AG04450 (cell line): ENCODE results near the gene DNM2. TPM values are rescaled to one million over a fixed set of nuclear protein-coding genes. Genes with fewer than 3 reads are reported as not detected.
A peak's percentile ranks its signal among the peaks of the same experiment; 100 is the strongest.

Experiments used
- CTCF ChIA-PET: fragments of 300-600, 350-600 bp; formaldehyde crosslinking; extraction: SDS; loops from one replicate; lab custom pipeline; 2022; ENCODE audit warnings: antibody characterized with exemption, inconsistent platforms; lab: Charles Lee
- POLR2A ChIA-PET: fragments of 350-600 bp; formaldehyde crosslinking; extraction: SDS; loops from one replicate; lab custom pipeline; 2021; ENCODE audit warnings: antibody characterized with exemption, inconsistent platforms; lab: Yijun Ruan, JAX
- DNase-seq: peaks from one replicate; pipeline ENCODE4 v3.0.0-alpha.2; 2011; ENCODE audit warnings: low read depth, low spot score
- H3K27ac ChIP-seq: one replicate; pipeline ENCODE4 v1.5.1; 2012; ENCODE audit warnings: low read depth, low read length, control low read depth
- H3K27me3 ChIP-seq: one replicate; pipeline ENCODE4 v1.6.0; 2012; ENCODE audit warnings: low read length; ENCODE audit not compliant: control insufficient read depth, insufficient read depth
- H3K4me3 ChIP-seq: 2 replicates; pipeline ENCODE4 v1.5.1; 2011; ENCODE audit warnings: mild to moderate bottlenecking, low read depth, low read length, control low read depth
- H3K9me3 ChIP-seq: 2 replicates; pipeline ENCODE4 v1.5.1; 2012; ENCODE audit warnings: low read length; ENCODE audit not compliant: control insufficient read depth, insufficient read depth
- CTCF ChIP-seq: IDR thresholded peaks from 2 replicates; pipeline ENCODE4 v1.5.1; 2011; ENCODE audit warnings: low read depth, low read length, control low read depth, inconsistent platforms
- polyA plus RNA-seq: library from polyadenylated mRNA; depleted of rRNA; stranded (reverse); fragments of >200 nt; gene quantifications from 2 replicates; pipeline ENCODE4 v1.2.3, GENCODE V29; 2011

Gene DNM2
- polyA plus RNA-seq, 1 experiment: 36.9 TPM

GRCh38 chr19:10818301-10819123 is 100.6 kb downstream of the DNM2 start:
- Histone ChIP-seq H3K9me3 (peaks cover 24% of the 10 kb centered on the region), H3K27me3 (no peaks in the 10 kb centered on the region), H3K4me3 (no peak overlapping the region), H3K27ac (peak overlapping the region; percentile 99)
- POLR2A ChIA-PET: interaction anchor here (0.5 to 1.9 kb wide), 8 partner anchors 11 to 109 kb away, joined by 3 to 27 read pairs (median 3); partner anchors contain the start of genes CARM1 and TMED1
- CTCF ChIA-PET: interaction anchor here (1.0 kb wide), 1 partner anchor 42 kb away, joined by 4 read pairs; no protein-coding TSS in a partner anchor
- DNase-seq: no peak
- no peak for TF ChIP-seq CTCF

GRCh38 chr19:10819124-10820060 is 101.5 kb downstream of the DNM2 start:
- TF ChIP-seq CTCF: no peak
- DNase-seq: no peak
- Histone ChIP-seq H3K9me3 (peaks cover 24% of the 10 kb centered on the region), H3K27ac (peak overlapping the region; percentile 99), H3K27me3 (no peaks in the 10 kb centered on the region), H3K4me3 (no peak overlapping the region)
- CTCF ChIA-PET: no interaction called here
- POLR2A ChIA-PET: interaction anchor here (1.9 kb wide), 1 partner anchor 17 kb away, joined by 27 read pairs; the partner anchor contains the start of gene TMED1

GRCh38 chr19:10820173-10820572 is 102.3 kb downstream of the DNM2 start:
- H3K4me3 ChIP-seq: no peak overlapping the region
- no peak for DNase-seq
- no peaks in the 10 kb centered on the region for H3K27me3 ChIP-seq
- TF ChIP-seq CTCF: peak; percentile 22; the same call in 1 of the 2 replicates
- ChIA-PET POLR2A (interaction anchor here (1.7 kb wide), 1 partner anchor 16 kb away, joined by 8 read pairs; the partner anchor contains the start of gene TMED1), CTCF (interaction anchor here (1.4 to 1.8 kb wide), 3 partner anchors 9 to 103 kb away, joined by 3 to 12 read pairs (median 3); partner anchors contain the start of gene DNM2)
- no peak overlapping the region for H3K27ac ChIP-seq
- peaks cover 20% of the 10 kb centered on the region for H3K9me3 ChIP-seq

GRCh38 chr19:10823690-10824089 is 105.8 kb downstream of the DNM2 start:
- H3K9me3 ChIP-seq: no peaks in the 10 kb centered on the region
- POLR2A ChIA-PET: no interaction called here
- TF ChIP-seq CTCF: no peak
- no peak for DNase-seq
- H3K4me3 ChIP-seq: no peak overlapping the region
- CTCF ChIA-PET: no interaction called here
- no peak overlapping the region for H3K27ac ChIP-seq
- no peaks in the 10 kb centered on the region for H3K27me3 ChIP-seq
